IgD-negative memory B cell (primary cell): ENCODE results near the gene ACO2. TPM values are rescaled to one million over a fixed set of nuclear protein-coding genes. Genes with fewer than 3 reads are reported as not detected.
A peak's percentile ranks its signal among the peaks of the same experiment; 100 is the strongest.
"Not testable (repeated sequence)": the region's sequence is repeated elsewhere in the genome, so short reads cannot be mapped to it uniquely, and the experiment has no call there.

ENCODE experiments used
- H3K27ac Mint-ChIP-seq, 3 donors: one replicate each; pipeline ENCODE4 v1.8.0; 2020 to 2022; ENCODE audit warnings: mild to moderate bottlenecking in 3 of 3, mixed read lengths in 3 of 3, moderate library complexity in 1 of 3
- H3K27me3 Mint-ChIP-seq: one replicate; pipeline ENCODE4 v1.8.0; 2021; ENCODE audit warnings: mixed read lengths
- H3K36me3 Mint-ChIP-seq: one replicate; pipeline ENCODE4 v1.8.0; 2020; ENCODE audit warnings: mild to moderate bottlenecking, mixed read lengths
- H3K4me1 Mint-ChIP-seq, 3 donors: one replicate each; pipeline ENCODE4 v1.8.0; 2020 to 2022; ENCODE audit warnings: mixed read lengths in 3 of 3, mild to moderate bottlenecking in 1 of 3
- H3K4me3 Mint-ChIP-seq, 4 donors: one replicate each; pipeline ENCODE4 v1.8.0; 2020 to 2022; ENCODE audit warnings: mild to moderate bottlenecking in 4 of 4, mixed read lengths in 4 of 4, moderate library complexity in 3 of 4
- H3K9me3 Mint-ChIP-seq, 3 donors: one replicate each; pipeline ENCODE4 v1.8.0; 2020 to 2021; ENCODE audit warnings: mixed read lengths in 3 of 3, mild to moderate bottlenecking in 1 of 3
- polyA plus RNA-seq: library from polyadenylated mRNA; unstranded; fragments of 300-500 nt; fragmentation: Illumina TruSeq; gene quantifications from one replicate; pipeline ENCODE4 v1.2.3, GENCODE V29; 2021

The ACO2 gene
- polyA plus RNA-seq, 1 donor from 2014 or later = 132 TPM

- peaks cover 30 to 34% (median 30%) of the 10 kb centered on the region in 3 donors for H3K4me1 Mint-ChIP-seq
- peak overlapping the region; percentile 91 to 99 (median 99) for H3K27ac Mint-ChIP-seq
- H3K27me3 Mint-ChIP-seq = peaks cover 1% of the 10 kb centered on the region
- H3K36me3 Mint-ChIP-seq = peaks cover 5% of the 10 kb centered on the region
- H3K9me3 Mint-ChIP-seq = peaks cover 0 to 2% (median 0%) of the 10 kb centered on the region in 3 donors
- H3K4me3 Mint-ChIP-seq = peak overlapping the region; percentile 80 to 97 (median 95)
Observed at GRCh38 chr22:41444360-41445128, 24.4 kb upstream of the ACO2 start.

GRCh38 chr22:41445129-41446056 lies 23.5 kb upstream of the ACO2 start:
- Mint-ChIP-seq H3K36me3 (peaks cover 5% of the 10 kb centered on the region), H3K4me3 (peak overlapping the region; percentile 80 to 97 (median 95)), H3K27ac (peak overlapping the region; percentile 91 to 99 (median 99)), H3K9me3 (peaks cover 0 to 2% (median 0%) of the 10 kb centered on the region in 3 donors), H3K4me1 (peaks cover 28 to 34% (median 30%) of the 10 kb centered on the region in 3 donors), H3K27me3 (peaks cover 1% of the 10 kb centered on the region)

- Mint-ChIP-seq H3K36me3 (peaks cover 5% of the 10 kb centered on the region), H3K9me3 (peaks cover 0 to 2% (median 0%) of the 10 kb centered on the region in 3 donors), H3K4me1 (peaks cover 28 to 34% (median 28%) of the 10 kb centered on the region in 3 donors), H3K4me3 (peak overlapping the region; percentile 80 to 97 (median 95)), H3K27me3 (peaks cover 1% of the 10 kb centered on the region), H3K27ac (peak overlapping the region; percentile 91 to 99 (median 99))
Observed at GRCh38 chr22:41446057-41446501, 22.8 kb upstream of the ACO2 start.

- peaks cover 1% of the 10 kb centered on the region for H3K27me3 Mint-ChIP-seq
- H3K4me3 Mint-ChIP-seq = peak within 1 kb of the TSS; percentile 80 to 97 (median 95)
- peaks cover 0 to 2% (median 0%) of the 10 kb centered on the region in 3 donors for H3K9me3 Mint-ChIP-seq
Observed at GRCh38 chr22:41446639-41447434, 22.1 kb upstream of the ACO2 start, which contains the start of gene TOB2. Gene TOB2 (minus strand): TSS chr22:41446801. CDS start chr22:41437345, 9,456 bp downstream.

GRCh38 chr22:41447435-41448188 lies 21.3 kb upstream of the ACO2 start:
- Mint-ChIP-seq H3K9me3 (peaks cover 0 to 2% (median 0%) of the 10 kb centered on the region in 3 donors), H3K4me1 (peaks cover 19 to 27% (median 25%) of the 10 kb centered on the region in 3 donors), H3K4me3 (peak overlapping the region; percentile 80 to 97 (median 95)), H3K27ac (peak overlapping the region; percentile 91 to 100 (median 99)), H3K36me3 (peaks cover 5% of the 10 kb centered on the region), H3K27me3 (peaks cover 1% of the 10 kb centered on the region)

More at GRCh38 chr22:41446639-41447434, 22.1 kb upstream of the ACO2 start, which contains the start of gene TOB2:
- H3K4me1 Mint-ChIP-seq = peaks cover 25 to 34% (median 26%) of the 10 kb centered on the region in 3 donors
- peaks cover 5% of the 10 kb centered on the region for H3K36me3 Mint-ChIP-seq
- H3K27ac Mint-ChIP-seq = peak within 1 kb of the TSS; percentile 91 to 99 (median 99)

GRCh38 chr22:41448189-41448808 lies 20.6 kb upstream of the ACO2 start:
- H3K36me3 Mint-ChIP-seq = peaks cover 5% of the 10 kb centered on the region
- H3K4me1 Mint-ChIP-seq = peaks cover 14 to 23% (median 21%) of the 10 kb centered on the region in 3 donors
- H3K27me3 Mint-ChIP-seq = no peaks in the 10 kb centered on the region
- peak overlapping the region; percentile 80 to 97 (median 95) for H3K4me3 Mint-ChIP-seq
- H3K9me3 Mint-ChIP-seq = peaks cover 0 to 2% (median 0%) of the 10 kb centered on the region in 3 donors
- peak overlapping the region; percentile 91 to 100 (median 99) for H3K27ac Mint-ChIP-seq

GRCh38 chr22:41458161-41458728 lies 10.7 kb upstream of the ACO2 start:
- Mint-ChIP-seq H3K36me3 (no peaks in the 10 kb centered on the region), H3K4me3 (peak overlapping the region in 1 of 4 donors; percentile 22), H3K27me3 (no peaks in the 10 kb centered on the region), H3K27ac (peak overlapping the region in 1 of 3 donors; percentile 59), H3K4me1 (peaks cover 0 to 6% (median 3%) of the 10 kb centered on the region in 3 donors), H3K9me3 (no peaks in the 10 kb centered on the region)

- Mint-ChIP-seq H3K4me3 (no peak overlapping the region), H3K27ac (no peak overlapping the region), H3K4me1 (peaks cover 0 to 8% (median 5%) of the 10 kb centered on the region in 3 donors), H3K27me3 (no peaks in the 10 kb centered on the region), H3K9me3 (no peaks in the 10 kb centered on the region), H3K36me3 (no peaks in the 10 kb centered on the region)
Observed at GRCh38 chr22:41459431-41459830, 9.5 kb upstream of the ACO2 start.

GRCh38 chr22:41460071-41460470 lies 8.8 kb upstream of the ACO2 start:
- H3K9me3 Mint-ChIP-seq, H3K27ac Mint-ChIP-seq, H3K27me3 Mint-ChIP-seq, H3K36me3 Mint-ChIP-seq: not testable (repeated sequence)
- H3K4me3 Mint-ChIP-seq = peak overlapping the region in 1 of 4 donors; percentile 49
- H3K4me1 Mint-ChIP-seq = peaks cover 0 to 11% (median 5%) of the 10 kb centered on the region in 3 donors

- Mint-ChIP-seq H3K4me3 (peak overlapping the region in 1 of 4 donors; percentile 48), H3K27ac (peak overlapping the region in 1 of 3 donors; percentile 39), H3K4me1 (peaks cover 0 to 11% (median 6%) of the 10 kb centered on the region in 3 donors), H3K27me3 (no peaks in the 10 kb centered on the region), H3K9me3 (no peaks in the 10 kb centered on the region), H3K36me3 (no peaks in the 10 kb centered on the region)
Observed at GRCh38 chr22:41461901-41462300, 7.0 kb upstream of the ACO2 start.

- Mint-ChIP-seq H3K27ac (peak overlapping the region; percentile 95 to 100 (median 99)), H3K4me1 (peaks cover 30 to 53% (median 35%) of the 10 kb centered on the region in 3 donors), H3K4me3 (peak overlapping the region; percentile 88 to 99 (median 92)), H3K36me3 (no peaks in the 10 kb centered on the region), H3K9me3 (no peaks in the 10 kb centered on the region), H3K27me3 (no peaks in the 10 kb centered on the region)
Observed at GRCh38 chr22:41469218-41469851, 418 bp downstream of the ACO2 start.

GRCh38 chr22:41470886-41471285 lies 2.0 kb downstream of the ACO2 start:
- peaks cover 1% of the 10 kb centered on the region for H3K36me3 Mint-ChIP-seq
- peaks cover 31 to 53% (median 39%) of the 10 kb centered on the region in 3 donors for H3K4me1 Mint-ChIP-seq
- peak overlapping the region; percentile 39 to 95 (median 64) for H3K27ac Mint-ChIP-seq
- no peaks in the 10 kb centered on the region for H3K9me3 Mint-ChIP-seq
- no peaks in the 10 kb centered on the region for H3K27me3 Mint-ChIP-seq
- peak overlapping the region in 2 of 4 donors; percentile 87 to 99 for H3K4me3 Mint-ChIP-seq
